Hepatocyte (in vitro differentiated cells): ENCODE data around the gene DENND5B.

Source experiments
- CTCF ChIP-seq: fragments of 200-600 bp; sonication (generic); IDR thresholded peaks from 2 replicates; pipeline ENCODE4 v1.5.1; 2016; ENCODE audit warnings: antibody characterized with exemption, mild to moderate bottlenecking; ENCODE audit not compliant: poor library complexity
- EZH2 ChIP-seq: fragments of 200-600 bp; sonication (generic); IDR thresholded peaks from 2 replicates; pipeline ENCODE4 v1.6.1; 2016; ENCODE audit warnings: antibody characterized with exemption, mild to moderate bottlenecking, borderline replicate concordance
- EZH2phosphoT487 ChIP-seq: fragments of 200-600 bp; sonication (generic); IDR thresholded peaks from one replicate; pipeline ENCODE4 v1.6.1; 2018; ENCODE audit warnings: antibody characterized with exemption, mild to moderate bottlenecking, low read depth, moderate library complexity; ENCODE audit not compliant: unreplicated experiment, severe bottlenecking

GRCh38 chr12:31387466-31387865, 203.5 kb downstream of the DENND5B start:
- no peak for TF ChIP-seq CTCF
- no peak for TF ChIP-seq EZH2phosphoT487
- TF ChIP-seq EZH2: no peak
